K562 (cell line): ENCODE data around the gene ELMO3. TPM values are rescaled to one million over a fixed set of nuclear protein-coding genes. Genes with fewer than 3 reads are reported as not detected.

Source experiments
- HIVEP1 ChIP-seq: fragments of 250-450 bp; sonication (Bioruptor Pico); IDR thresholded peaks from 2 replicates; pipeline ENCODE4 v1.4.0; 2020; ENCODE audit warnings: mild to moderate bottlenecking
- HNRNPK ChIP-seq: fragments of 200-400 bp; formaldehyde crosslinking; IDR thresholded peaks from one replicate; pipeline ENCODE4 v1.6.1; 2018; ENCODE audit warnings: mild to moderate bottlenecking, low read depth, low read length; ENCODE audit not compliant: poor library complexity, severe bottlenecking
- HSF4 ChIP-seq: fragments of 250-450 bp; sonication (Bioruptor Pico); IDR thresholded peaks from 2 replicates; pipeline ENCODE4 v2.1.2; 2022; ENCODE audit warnings: mild to moderate bottlenecking, moderate library complexity, borderline replicate concordance
- JUNB ChIP-seq: fragments of 450-650 bp; formaldehyde crosslinking; conservative IDR thresholded peaks from 2 replicates; pipeline ENCODE4 v1.4.0; 2020; ENCODE audit warnings: mild to moderate bottlenecking
- KDM5B ChIP-seq: fragments of 200-600 bp; sonication (generic); IDR thresholded peaks from 2 replicates; pipeline ENCODE4 v1.6.1; 2012; ENCODE audit warnings: low read depth, mild to moderate bottlenecking, moderate library complexity, low read length, control low read depth, inconsistent platforms; ENCODE audit not compliant: insufficient replicate concordance
- LEF1 ChIP-seq: fragments of 450-650 bp; IDR thresholded peaks from 2 replicates; pipeline ENCODE4 v1.6.1; 2016; ENCODE audit warnings: mild to moderate bottlenecking
- MLX ChIP-seq, 2 experiments: fragments of 450-650 bp in 1 of 2; sonication (generic) in 1 of 2; formaldehyde crosslinking; conservative IDR thresholded peaks; 2 replicates each; pipeline versions ENCODE4 v1.4.0 to v1.8.1; 2020 to 2022; ENCODE audit warnings: mild to moderate bottlenecking in 1 of 2, missing genetic modification reagents in 1 of 2
- NR2C1 ChIP-seq, 2 experiments: fragments of 450-650 bp; IDR thresholded peaks; 2 replicates each; pipeline ENCODE4 v1.6.1; 2017; ENCODE audit warnings: mild to moderate bottlenecking in 2 of 2, antibody characterized with exemption in 1 of 2, inconsistent platforms in 1 of 2, missing compliant biosample characterization in 1 of 2, missing genetic modification characterization in 1 of 2
- NRF1 ChIP-seq, 2 experiments: fragments of 450-650 bp; IDR thresholded peaks in 1 of 2; conservative IDR thresholded peaks in 1 of 2; 2 replicates each; pipeline ENCODE4 v1.6.1; 2014; ENCODE audit warnings: mild to moderate bottlenecking in 2 of 2
- SAFB2 ChIP-seq: fragments of 200-400 bp; formaldehyde crosslinking; IDR thresholded peaks from 2 replicates; pipeline ENCODE4 v1.6.1; 2018; ENCODE audit warnings: borderline replicate concordance, low read length, low read depth, moderate library complexity; ENCODE audit not compliant: severe bottlenecking
- SNIP1 ChIP-seq: fragments of 450-650 bp; IDR thresholded peaks from 2 replicates; pipeline ENCODE4 v1.7.1; 2017; ENCODE audit warnings: low read depth, mild to moderate bottlenecking
- ZHX1 ChIP-seq: fragments of 150-350 bp; conservative IDR thresholded peaks from 2 replicates; pipeline ENCODE4 v1.6.1; 2014; ENCODE audit warnings: low read length
- ZNF354B ChIP-seq: fragments of 250-450 bp; sonication (Bioruptor Pico); IDR thresholded peaks from 2 replicates; pipeline ENCODE4 v1.4.0; 2020
- ZNF398 ChIP-seq: fragments of 250-450 bp; sonication (Bioruptor Pico); IDR thresholded peaks from 2 replicates; pipeline ENCODE4 v1.8.0; 2021; ENCODE audit warnings: moderate library complexity, mild to moderate bottlenecking, inconsistent platforms
- polyA plus RNA-seq, 8 experiments: library from polyadenylated mRNA; depleted of rRNA in 4 of 8; stranded (reverse) in 5 of 8; unstranded in 3 of 8; fragments of >200 nt; fragmentation: Nextera tagmentation in 2 of 8; fragmentation: Illumina TruSeq in 1 of 8; extraction: Ambion mirVana in 2 of 8; extraction: Trizol in 1 of 8; gene quantifications; 2 replicates each; pipeline versions ENCODE4 v1.2.1 to v1.2.3, GENCODE V29; 2011 to 2014; ENCODE audit warnings: inconsistent platforms in 1 of 8, missing spikeins in 1 of 8
- total RNA-seq, 7 experiments: library from RNA; depleted of rRNA in 6 of 7; stranded (reverse); fragments of >200 nt in 6 of 7; fragmentation: Illumina TruSeq in 2 of 7; extraction: Trizol in 2 of 7; gene quantifications; 2 replicates each; pipeline versions ENCODE4 v1.2.1 to v1.2.3, GENCODE V29; 2011 to 2021; ENCODE audit warnings: low replicate concordance in 1 of 7
- TF ChIP-seq, protein P1 (sequence below): fragments of 250-450 bp; sonication (Bioruptor Pico); IDR thresholded peaks from 2 replicates; pipeline ENCODE4 v1.9.0; 2021; ENCODE audit warnings: mild to moderate bottlenecking, inconsistent platforms

ELMO3 gene
- total and polyA plus RNA-seq, 9 of the 15 experiments (the other 6 are each of a cell fraction or from before 2014, with no cell fraction given) = 0.04 to 5.1 (median 1.5) TPM

DNA sequence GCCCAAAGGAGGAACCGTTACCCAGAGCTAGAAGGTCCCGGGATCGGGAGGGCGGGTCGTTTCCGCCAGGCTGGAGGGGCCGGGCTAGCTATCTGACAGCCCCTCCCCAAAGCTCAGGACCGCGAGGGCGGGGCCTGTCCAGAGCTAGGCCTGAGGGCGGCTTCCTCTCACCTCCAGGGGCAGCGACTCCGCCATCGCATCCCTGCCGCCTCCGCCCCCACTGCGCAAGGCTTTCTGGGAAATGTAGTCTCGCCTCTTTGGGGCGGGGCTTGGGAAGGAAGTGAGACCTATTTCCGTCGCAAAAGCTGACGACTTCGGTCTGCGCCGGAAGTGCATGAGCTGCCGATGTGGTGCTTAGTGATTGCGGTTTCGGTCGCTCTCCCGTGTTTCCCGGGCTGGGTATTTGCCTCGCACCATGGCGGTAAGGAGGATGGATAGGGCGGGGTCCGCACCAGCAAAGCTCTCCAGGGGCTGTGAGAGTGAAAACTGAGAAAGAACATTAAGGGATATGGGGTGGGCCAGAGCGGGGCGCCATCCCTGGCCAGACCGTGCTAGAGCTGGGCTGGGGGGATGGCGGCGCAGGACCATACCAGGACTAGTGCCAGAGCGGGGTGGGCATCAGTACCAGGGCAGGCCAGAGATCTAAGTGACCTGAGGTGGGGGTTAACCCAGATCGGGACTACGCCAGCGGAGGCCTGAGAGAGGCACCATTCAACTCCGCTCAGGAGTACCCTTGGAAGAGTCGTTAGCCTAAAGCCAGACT is 28.1 kb downstream of the ELMO3 start, which contains the start of gene TMEM208 (continued):
- TF ChIP-seq ZNF354B = no peak
- no peak for TF ChIP-seq SAFB2
- 0 out of 2 replicates have a peak, but pooled peaks have one; percentile 30 for TF ChIP-seq LEF1
- TF ChIP-seq MLX (CRISPR knock-in tag; conservative IDR thresholded peaks at IDR 0.05) = peak in 1 of 2 experiments; percentile 80; a peak in 1 of 4 replicates
- TF ChIP-seq HNRNPK = no peak
- no peak for TF ChIP-seq HSF4 (CRISPR knock-in tag)
- no peak for TF ChIP-seq ZNF398
- TF ChIP-seq JUNB (CRISPR knock-in tag) = no peak
- peak; percentile 76 for TF ChIP-seq NR2C1 (IDR thresholded peaks at IDR 0.05)
- peak; percentile 86 for TF ChIP-seq NR2C1 (tag; IDR thresholded peaks at IDR 0.05)
- peak; percentile 89 to 91 for TF ChIP-seq NRF1 (conservative IDR thresholded peaks at IDR 0.05 in 1 of 2, IDR thresholded peaks at IDR 0.05 in 1 of 2)
- TF ChIP-seq HIVEP1 = no peak
- peak; percentile 87; the same call in 1 of the 2 replicates for TF ChIP-seq ZHX1
- TF ChIP-seq, protein P1, sequence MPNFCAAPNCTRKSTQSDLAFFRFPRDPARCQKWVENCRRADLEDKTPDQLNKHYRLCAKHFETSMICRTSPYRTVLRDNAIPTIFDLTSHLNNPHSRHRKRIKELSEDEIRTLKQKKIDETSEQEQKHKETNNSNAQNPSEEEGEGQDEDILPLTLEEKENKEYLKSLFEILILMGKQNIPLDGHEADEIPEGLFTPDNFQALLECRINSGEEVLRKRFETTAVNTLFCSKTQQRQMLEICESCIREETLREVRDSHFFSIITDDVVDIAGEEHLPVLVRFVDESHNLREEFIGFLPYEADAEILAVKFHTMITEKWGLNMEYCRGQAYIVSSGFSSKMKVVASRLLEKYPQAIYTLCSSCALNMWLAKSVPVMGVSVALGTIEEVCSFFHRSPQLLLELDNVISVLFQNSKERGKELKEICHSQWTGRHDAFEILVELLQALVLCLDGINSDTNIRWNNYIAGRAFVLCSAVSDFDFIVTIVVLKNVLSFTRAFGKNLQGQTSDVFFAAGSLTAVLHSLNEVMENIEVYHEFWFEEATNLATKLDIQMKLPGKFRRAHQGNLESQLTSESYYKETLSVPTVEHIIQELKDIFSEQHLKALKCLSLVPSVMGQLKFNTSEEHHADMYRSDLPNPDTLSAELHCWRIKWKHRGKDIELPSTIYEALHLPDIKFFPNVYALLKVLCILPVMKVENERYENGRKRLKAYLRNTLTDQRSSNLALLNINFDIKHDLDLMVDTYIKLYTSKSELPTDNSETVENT (CRISPR knock-in tag) = peak; percentile 55; the same call in 1 of the 2 replicates
- TF ChIP-seq KDM5B = peak; percentile 80
- no peak for TF ChIP-seq SNIP1
